ENCODE results near the gene SURF4. TPM values are rescaled to one million over a fixed set of nuclear protein-coding genes. Genes with fewer than 3 reads are reported as not detected.
A peak's percentile ranks its signal among the peaks of the same experiment; 100 is the strongest.

The SURF4 gene
- polyA plus RNA-seq, 1 experiment, result 296 TPM

DNA sequence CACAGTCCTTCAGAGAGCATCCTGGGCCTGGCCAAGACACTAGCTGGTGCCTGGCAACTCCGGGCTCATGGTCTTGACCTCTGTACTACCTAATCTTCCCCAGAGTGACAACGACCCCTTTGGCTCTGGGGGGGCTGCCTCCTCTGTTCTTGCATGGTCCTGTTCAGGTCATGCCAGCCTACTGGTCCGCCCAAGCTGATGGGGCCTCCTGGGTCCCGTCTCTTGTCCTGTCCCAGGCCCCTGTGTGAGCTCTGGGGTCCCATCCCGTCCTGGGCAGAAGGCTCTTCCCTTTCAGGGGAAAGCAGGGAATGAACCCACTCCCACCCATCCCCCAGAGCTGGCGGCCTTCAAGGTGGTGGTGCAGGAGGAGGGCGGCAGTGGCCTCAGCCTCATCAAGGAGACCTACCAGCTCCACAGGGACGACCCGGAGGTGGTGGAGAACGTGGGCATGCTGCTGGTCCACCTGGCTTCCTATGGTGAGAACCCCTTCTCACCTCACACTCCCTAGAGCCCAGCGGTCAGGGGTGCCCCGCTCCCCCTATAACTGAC, 28.7 kb upstream of the SURF4 start:
- no peak for DNase-seq (ENCODE audit: low read depth, low spot score)
- Histone ChIP-seq H3K27ac (ENCODE audit: low read depth, low read length) (no peak overlapping the region), H3K4me3 (ENCODE audit: low read depth, low read length) (no peak overlapping the region), H3K27me3 (ENCODE audit: control insufficient read depth, insufficient read depth, low read length) (no peaks in the 10 kb centered on the region), H3K9me3 (ENCODE audit: control insufficient read depth, insufficient read depth, low read length) (no peaks in the 10 kb centered on the region; the same call in 1 of the 2 replicates)
- TF ChIP-seq, protein P1, sequence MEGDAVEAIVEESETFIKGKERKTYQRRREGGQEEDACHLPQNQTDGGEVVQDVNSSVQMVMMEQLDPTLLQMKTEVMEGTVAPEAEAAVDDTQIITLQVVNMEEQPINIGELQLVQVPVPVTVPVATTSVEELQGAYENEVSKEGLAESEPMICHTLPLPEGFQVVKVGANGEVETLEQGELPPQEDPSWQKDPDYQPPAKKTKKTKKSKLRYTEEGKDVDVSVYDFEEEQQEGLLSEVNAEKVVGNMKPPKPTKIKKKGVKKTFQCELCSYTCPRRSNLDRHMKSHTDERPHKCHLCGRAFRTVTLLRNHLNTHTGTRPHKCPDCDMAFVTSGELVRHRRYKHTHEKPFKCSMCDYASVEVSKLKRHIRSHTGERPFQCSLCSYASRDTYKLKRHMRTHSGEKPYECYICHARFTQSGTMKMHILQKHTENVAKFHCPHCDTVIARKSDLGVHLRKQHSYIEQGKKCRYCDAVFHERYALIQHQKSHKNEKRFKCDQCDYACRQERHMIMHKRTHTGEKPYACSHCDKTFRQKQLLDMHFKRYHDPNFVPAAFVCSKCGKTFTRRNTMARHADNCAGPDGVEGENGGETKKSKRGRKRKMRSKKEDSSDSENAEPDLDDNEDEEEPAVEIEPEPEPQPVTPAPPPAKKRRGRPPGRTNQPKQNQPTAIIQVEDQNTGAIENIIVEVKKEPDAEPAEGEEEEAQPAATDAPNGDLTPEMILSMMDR (IDR thresholded peaks at IDR 0.05; ENCODE audit: low read depth, low read length), result no peak
- ChIA-PET CTCF (interaction anchor here (3.2 kb wide), 1 partner anchor 82 kb away, joined by 13 read pairs; no protein-coding TSS in a partner anchor), POLR2A (interaction anchor here (0.5 kb wide), 1 partner anchor 343 kb away, joined by 3 read pairs; the partner anchor contains the start of gene CEL)

DNA sequence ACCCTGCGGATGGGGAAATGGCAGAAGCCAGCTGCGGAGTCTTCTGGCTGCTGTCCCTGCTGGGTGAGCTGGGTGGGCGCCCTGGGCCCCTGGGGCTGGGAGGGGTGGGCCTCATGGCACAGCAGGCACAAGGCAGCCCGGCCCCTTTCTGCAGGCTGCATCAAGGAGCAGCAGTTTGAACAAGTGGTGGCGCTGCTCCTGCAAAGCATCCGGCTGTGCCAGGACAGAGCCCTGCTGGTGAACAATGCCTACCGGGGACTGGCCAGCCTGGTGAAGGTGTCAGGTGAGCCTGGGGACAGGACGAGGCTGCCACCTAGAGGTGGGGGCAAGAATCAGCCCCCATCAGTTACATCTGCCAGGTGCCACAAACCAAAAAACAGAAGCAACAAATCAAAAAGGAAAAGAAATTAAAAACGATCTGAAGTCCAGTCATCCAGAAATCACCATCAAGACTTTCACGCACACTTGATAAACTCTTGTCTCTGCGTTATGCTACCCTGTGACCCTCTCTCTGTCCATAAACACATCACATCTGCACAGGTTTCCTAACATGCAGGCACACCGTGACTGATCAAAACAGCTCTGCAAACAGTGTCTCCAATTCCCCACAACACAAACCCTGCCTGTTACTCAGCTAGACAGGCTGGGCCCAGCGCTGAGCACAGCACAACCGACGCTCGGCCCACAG, 28.1 kb upstream of the SURF4 start:
- TF ChIP-seq, protein P1 (IDR thresholded peaks at IDR 0.05; ENCODE audit: low read depth, low read length), result peak; percentile 50
- Histone ChIP-seq H3K27ac (ENCODE audit: low read depth, low read length) (no peak overlapping the region), H3K4me3 (ENCODE audit: low read depth, low read length) (no peak overlapping the region), H3K27me3 (ENCODE audit: control insufficient read depth, insufficient read depth, low read length) (no peaks in the 10 kb centered on the region), H3K9me3 (ENCODE audit: control insufficient read depth, insufficient read depth, low read length) (no peaks in the 10 kb centered on the region; the same call in 1 of the 2 replicates)
- POLR2A ChIA-PET, result no interaction called here
- CTCF ChIA-PET, result interaction anchor here (3.2 kb wide), 1 partner anchor 83 kb away, joined by 13 read pairs; no protein-coding TSS in a partner anchor
- no peak for DNase-seq (ENCODE audit: low read depth, low spot score)

DNA sequence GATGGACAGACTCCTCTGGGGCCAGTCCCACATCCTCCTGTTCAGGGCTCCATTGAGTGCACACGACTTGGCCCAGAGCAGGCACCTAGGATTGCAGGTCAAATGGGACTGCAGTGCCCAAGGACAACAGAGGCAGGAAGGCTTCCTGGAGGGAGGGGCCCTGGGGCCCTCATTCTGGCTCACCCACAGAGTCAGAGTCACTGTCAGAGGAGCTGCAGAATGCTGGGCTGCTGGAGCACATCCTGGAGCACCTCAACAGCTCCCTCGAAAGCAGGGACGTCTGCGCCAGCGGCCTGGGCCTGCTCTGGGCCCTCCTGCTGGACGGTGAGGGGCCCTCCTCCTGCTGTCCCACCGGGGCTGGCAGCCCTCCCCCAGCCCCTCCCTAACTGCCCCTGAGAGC, 26.8 kb upstream of the SURF4 start:
- POLR2A ChIA-PET, result interaction anchor here (0.6 kb wide), 1 partner anchor 26 kb away, joined by 4 read pairs; no protein-coding TSS in a partner anchor
- no peaks in the 10 kb centered on the region; the same call in 1 of the 2 replicates for H3K9me3 ChIP-seq (ENCODE audit: control insufficient read depth, insufficient read depth, low read length)
- TF ChIP-seq, protein P1 (IDR thresholded peaks at IDR 0.05; ENCODE audit: low read depth, low read length), result no peak
- H3K4me3 ChIP-seq (ENCODE audit: low read depth, low read length), result no peak overlapping the region
- H3K27ac ChIP-seq (ENCODE audit: low read depth, low read length), result no peak overlapping the region
- no peak for DNase-seq (ENCODE audit: low read depth, low spot score)
- H3K27me3 ChIP-seq (ENCODE audit: control insufficient read depth, insufficient read depth, low read length), result no peaks in the 10 kb centered on the region
- CTCF ChIA-PET, result interaction anchor here (0.5 to 1.1 kb wide), 2 partner anchors 47 to 84 kb away, joined by 3 to 4 read pairs; no protein-coding TSS in a partner anchor

DNA sequence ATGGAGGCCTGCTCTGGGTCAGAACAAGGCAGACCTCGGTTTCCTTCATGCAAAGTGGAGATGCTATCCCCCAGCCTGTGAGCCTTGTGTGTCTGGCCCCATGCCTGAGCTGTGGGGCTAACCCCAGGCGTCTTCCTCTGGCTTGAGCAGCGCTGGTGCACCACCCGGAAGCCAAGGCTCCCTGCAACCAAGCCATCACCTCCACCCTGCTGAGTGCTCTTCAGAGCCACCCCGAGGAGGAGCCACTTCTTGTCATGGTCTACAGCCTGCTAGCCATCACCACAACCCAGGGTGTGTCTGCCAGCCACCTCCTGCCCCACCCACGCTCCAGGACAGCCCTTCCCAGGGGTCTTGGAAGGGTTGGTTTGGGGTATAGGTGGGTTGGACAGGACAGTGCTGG, 25.7 kb upstream of the SURF4 start:
- H3K27me3 ChIP-seq (ENCODE audit: control insufficient read depth, insufficient read depth, low read length), result peaks cover 7% of the 10 kb centered on the region
- H3K9me3 ChIP-seq (ENCODE audit: control insufficient read depth, insufficient read depth, low read length), result no peaks in the 10 kb centered on the region; the same call in 1 of the 2 replicates
- TF ChIP-seq, protein P1 (IDR thresholded peaks at IDR 0.05; ENCODE audit: low read depth, low read length), result no peak
- CTCF ChIA-PET, result no interaction called here
- H3K27ac ChIP-seq (ENCODE audit: low read depth, low read length), result no peak overlapping the region
- DNase-seq (ENCODE audit: low read depth, low spot score), result no peak
- H3K4me3 ChIP-seq (ENCODE audit: low read depth, low read length), result no peak overlapping the region
- POLR2A ChIA-PET, result interaction anchor here (0.7 kb wide), 1 partner anchor 78 kb away, joined by 6 read pairs; no protein-coding TSS in a partner anchor

DNA sequence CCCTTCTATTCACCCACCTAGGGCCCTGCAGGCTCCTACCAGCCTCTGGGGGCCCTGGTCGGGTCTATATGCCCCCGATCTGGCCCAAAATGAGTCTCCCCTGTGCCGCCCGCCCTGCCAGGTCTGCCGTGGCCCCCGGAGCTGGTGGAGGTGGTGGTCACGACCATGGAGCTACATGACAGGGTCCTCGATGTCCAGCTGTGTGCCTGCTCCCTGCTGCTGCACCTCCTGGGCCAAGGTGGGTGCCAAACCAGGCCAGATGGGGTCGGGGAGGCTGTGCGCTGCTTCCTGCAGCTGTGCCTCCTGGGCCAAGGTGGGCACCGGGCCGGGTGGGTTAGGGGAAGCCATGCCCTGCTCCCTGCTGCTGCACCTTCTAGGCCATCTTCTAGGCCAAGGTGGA, 24.4 kb upstream of the SURF4 start:
- ChIA-PET CTCF (interaction anchor here (0.9 kb wide), 1 partner anchor 85 kb away, joined by 9 read pairs; no protein-coding TSS in a partner anchor), POLR2A (no interaction called here)
- Histone ChIP-seq H3K4me3 (ENCODE audit: low read depth, low read length) (no peak overlapping the region), H3K27me3 (ENCODE audit: control insufficient read depth, insufficient read depth, low read length) (peaks cover 7% of the 10 kb centered on the region), H3K27ac (ENCODE audit: low read depth, low read length) (no peak overlapping the region), H3K9me3 (ENCODE audit: control insufficient read depth, insufficient read depth, low read length) (no peaks in the 10 kb centered on the region; the same call in 1 of the 2 replicates)
- no peak for DNase-seq (ENCODE audit: low read depth, low spot score)
- TF ChIP-seq, protein P1 (IDR thresholded peaks at IDR 0.05; ENCODE audit: low read depth, low read length), result no peak
